Neural cell (in vitro differentiated cells): ENCODE results near the gene WDR4. TPM values are rescaled to one million over a fixed set of nuclear protein-coding genes. Genes with fewer than 3 reads are reported as not detected.

Source experiments
- H2AFZ ChIP-seq: fragments of 200-600, 300-800 bp; sonication (generic), shearing (Covaris generic); 2 replicates; pipeline ENCODE4 v1.6.0; 2014; ENCODE audit warnings: low read depth, mild to moderate bottlenecking, antibody characterized with exemption, low read length, moderate library complexity
- H3F3A ChIP-seq: fragments of 200-600 bp; shearing (Covaris generic); 2 replicates; pipeline ENCODE4 v1.6.1; 2016; ENCODE audit warnings: mild to moderate bottlenecking, moderate library complexity, mixed read lengths, antibody characterized with exemption, low read length; ENCODE audit not compliant: insufficient read depth, poor library complexity, severe bottlenecking
- H3K27ac ChIP-seq: fragments of 200-600, 300-800 bp; sonication (generic), shearing (Covaris generic); 2 replicates; pipeline ENCODE4 v1.5.1; 2014; ENCODE audit warnings: mild to moderate bottlenecking, low read length, moderate library complexity
- H3K27me3 ChIP-seq: fragments of 300-800, 200-600 bp; sonication (generic), shearing (Covaris generic); 2 replicates; pipeline ENCODE4 v1.6.0; 2014; ENCODE audit warnings: mild to moderate bottlenecking, low read depth, low read length, moderate library complexity; ENCODE audit not compliant: insufficient read depth
- H3K36me3 ChIP-seq: fragments of 300-800, 200-600 bp; sonication (generic), shearing (Covaris generic); 2 replicates; pipeline ENCODE4 v1.5.1; 2014; ENCODE audit warnings: mild to moderate bottlenecking, antibody characterized with exemption, low read length, moderate library complexity; ENCODE audit not compliant: insufficient read depth
- H3K4me2 ChIP-seq: fragments of 300-800, 200-600 bp; sonication (generic), shearing (Covaris generic); 2 replicates; pipeline ENCODE4 v1.6.0; 2014; ENCODE audit warnings: mild to moderate bottlenecking, low read length
- H3K4me3 ChIP-seq: fragments of 300-800, 200-600 bp; sonication (generic), shearing (Covaris generic); 2 replicates; pipeline ENCODE4 v1.5.1; 2014; ENCODE audit warnings: mild to moderate bottlenecking, low read length, moderate library complexity
- H3K79me2 ChIP-seq: fragments of 200-600 bp; shearing (Covaris generic); replicated peaks from 2 replicates; pipeline ENCODE4 v1.6.0; 2014; ENCODE audit warnings: mild to moderate bottlenecking, low read length, moderate library complexity; ENCODE audit not compliant: insufficient read depth
- H3K9ac ChIP-seq: fragments of 300-800, 200-600 bp; sonication (generic), shearing (Covaris generic); 2 replicates; pipeline ENCODE4 v1.6.1; 2016; ENCODE audit warnings: mild to moderate bottlenecking, low read length, mixed read lengths
- H3K9me2 ChIP-seq: fragments of 200-600 bp; shearing (Covaris generic); 2 replicates; pipeline ENCODE4 v1.6.1; 2016; ENCODE audit warnings: mild to moderate bottlenecking, low read length, mixed read lengths; ENCODE audit not compliant: insufficient read depth
- H3K9me3 ChIP-seq: fragments of 200-600, 300-800 bp; sonication (generic), shearing (Covaris generic); 2 replicates; pipeline ENCODE4 v1.6.1; 2016; ENCODE audit warnings: mild to moderate bottlenecking, mixed run types, low read length, moderate library complexity, mixed read lengths
- H4K20me1 ChIP-seq: fragments of 200-600 bp; shearing (Covaris generic); 2 replicates; pipeline ENCODE4 v1.6.1; 2016; ENCODE audit warnings: mild to moderate bottlenecking, mixed run types; ENCODE audit not compliant: insufficient read depth
- EP300 ChIP-seq: fragments of 450-650 bp; conservative IDR thresholded peaks from 2 replicates; pipeline ENCODE4 v1.6.1; 2014; ENCODE audit warnings: antibody characterized with exemption, mild to moderate bottlenecking, moderate library complexity; ENCODE audit not compliant: poor library complexity, severe bottlenecking
- EZH2 ChIP-seq: fragments of 200-600, 300-800 bp; shearing (Covaris generic), sonication (generic); IDR thresholded peaks from 2 replicates; pipeline ENCODE4 v1.6.1; 2014; ENCODE audit warnings: antibody characterized with exemption, low read length, borderline replicate concordance, mild to moderate bottlenecking; ENCODE audit not compliant: insufficient read depth, poor library complexity, severe bottlenecking
- MXI1 ChIP-seq: fragments of 450-650 bp; conservative IDR thresholded peaks from 2 replicates; pipeline ENCODE4 v1.6.1; 2014; ENCODE audit warnings: antibody characterized with exemption, mild to moderate bottlenecking; ENCODE audit not compliant: poor library complexity, severe bottlenecking
- POLR2AphosphoS5 ChIP-seq: IDR thresholded peaks from 2 replicates; pipeline ENCODE4 v1.6.1; 2012
- RAD21 ChIP-seq: fragments of 450-650 bp; conservative IDR thresholded peaks from 2 replicates; pipeline ENCODE4 v1.6.1; 2014; ENCODE audit warnings: antibody characterized with exemption, mild to moderate bottlenecking, moderate library complexity
- REST ChIP-seq: IDR thresholded peaks from 2 replicates; pipeline ENCODE4 v1.6.1; 2012; ENCODE audit warnings: borderline replicate concordance
- SMC3 ChIP-seq: fragments of 450-650 bp; conservative IDR thresholded peaks from 2 replicates; pipeline ENCODE4 v1.6.1; 2014; ENCODE audit warnings: antibody characterized with exemption, mild to moderate bottlenecking, moderate library complexity; ENCODE audit not compliant: poor library complexity
- TAF1 ChIP-seq: IDR thresholded peaks from 2 replicates; pipeline ENCODE4 v1.6.1; 2012; ENCODE audit warnings: low read depth
- polyA plus RNA-seq: library from polyadenylated mRNA; depleted of rRNA; stranded (reverse); fragments of >200 nt; gene quantifications from 2 replicates; pipeline ENCODE4 v1.2.3, GENCODE V29; 2014
- TF ChIP-seq, protein P1 (sequence below): fragments of 450-650 bp; IDR thresholded peaks from 2 replicates; pipeline ENCODE4 v1.5.1; 2014; ENCODE audit warnings: antibody characterized with exemption, mild to moderate bottlenecking, moderate library complexity; ENCODE audit not compliant: poor library complexity, severe bottlenecking

WDR4 gene
- polyA plus RNA-seq, 1 donor from 2014 or later, result 9.2 TPM

DNA sequence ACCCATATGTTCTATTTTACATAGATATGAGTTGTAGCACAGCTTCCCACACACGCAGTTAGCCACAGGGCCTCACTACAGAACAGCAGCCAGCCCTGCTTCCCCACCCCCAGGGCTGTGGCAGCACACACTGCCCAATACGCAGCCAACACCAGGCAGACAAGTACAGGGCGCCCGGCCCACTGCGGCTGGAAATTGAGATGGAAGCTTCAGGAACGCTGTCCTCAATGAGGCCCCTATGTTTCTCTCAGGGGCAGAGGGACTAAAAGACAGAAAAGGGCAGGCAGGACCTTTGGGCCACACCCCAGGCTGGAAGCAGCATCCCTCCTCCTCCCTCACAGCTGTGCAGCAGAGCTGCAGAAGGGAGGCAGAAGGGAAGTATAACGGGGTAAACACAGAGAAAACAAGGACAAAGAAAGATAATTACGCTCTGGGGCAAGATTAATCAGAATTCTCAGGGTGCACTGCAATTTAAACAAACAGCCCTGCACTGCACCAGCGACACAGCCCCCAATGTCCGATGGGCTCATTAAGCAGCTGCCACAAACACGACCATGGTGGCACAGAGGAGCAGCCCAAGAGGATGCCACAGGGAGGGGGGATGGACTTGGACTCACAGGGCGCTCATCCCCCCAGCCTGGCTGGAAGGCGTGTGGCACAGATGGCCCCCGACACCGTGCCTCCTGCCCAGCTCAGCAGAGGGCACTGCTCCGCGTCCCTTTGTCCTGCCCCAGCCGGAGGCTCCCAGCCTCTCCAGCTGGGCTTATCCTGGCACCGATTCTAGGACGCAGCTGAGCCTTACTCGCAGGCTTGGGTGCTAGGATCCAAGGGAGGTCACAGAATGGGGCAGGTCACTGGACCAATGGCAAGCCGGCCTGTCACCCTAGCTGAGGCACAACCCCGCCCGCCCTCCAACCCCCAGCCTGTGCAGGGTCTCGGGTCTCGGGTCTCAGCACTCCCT, 14.2 kb downstream of the WDR4 start:
- no peak overlapping the region for H3K27ac ChIP-seq
- no peak overlapping the region for H3K4me2 ChIP-seq
- H3K9ac ChIP-seq, result no peak overlapping the region
- no peaks in the 10 kb centered on the region for H4K20me1 ChIP-seq
- no peak overlapping the region for H2AFZ ChIP-seq
- no peak overlapping the region for H3K4me3 ChIP-seq
- no peak for TF ChIP-seq RAD21
- no peak for TF ChIP-seq SMC3
- TF ChIP-seq, protein P1, sequence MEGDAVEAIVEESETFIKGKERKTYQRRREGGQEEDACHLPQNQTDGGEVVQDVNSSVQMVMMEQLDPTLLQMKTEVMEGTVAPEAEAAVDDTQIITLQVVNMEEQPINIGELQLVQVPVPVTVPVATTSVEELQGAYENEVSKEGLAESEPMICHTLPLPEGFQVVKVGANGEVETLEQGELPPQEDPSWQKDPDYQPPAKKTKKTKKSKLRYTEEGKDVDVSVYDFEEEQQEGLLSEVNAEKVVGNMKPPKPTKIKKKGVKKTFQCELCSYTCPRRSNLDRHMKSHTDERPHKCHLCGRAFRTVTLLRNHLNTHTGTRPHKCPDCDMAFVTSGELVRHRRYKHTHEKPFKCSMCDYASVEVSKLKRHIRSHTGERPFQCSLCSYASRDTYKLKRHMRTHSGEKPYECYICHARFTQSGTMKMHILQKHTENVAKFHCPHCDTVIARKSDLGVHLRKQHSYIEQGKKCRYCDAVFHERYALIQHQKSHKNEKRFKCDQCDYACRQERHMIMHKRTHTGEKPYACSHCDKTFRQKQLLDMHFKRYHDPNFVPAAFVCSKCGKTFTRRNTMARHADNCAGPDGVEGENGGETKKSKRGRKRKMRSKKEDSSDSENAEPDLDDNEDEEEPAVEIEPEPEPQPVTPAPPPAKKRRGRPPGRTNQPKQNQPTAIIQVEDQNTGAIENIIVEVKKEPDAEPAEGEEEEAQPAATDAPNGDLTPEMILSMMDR, result no peak
- TF ChIP-seq POLR2AphosphoS5, result no peak
- no peak for TF ChIP-seq EZH2
- TF ChIP-seq TAF1, result no peak
- no peak for TF ChIP-seq REST
- TF ChIP-seq MXI1, result no peak
- no peak for TF ChIP-seq EP300
- H3K36me3 ChIP-seq, result peaks cover 5% of the 10 kb centered on the region
- H3K9me2 ChIP-seq, result no peaks in the 10 kb centered on the region
- H3F3A ChIP-seq, result no peaks in the 10 kb centered on the region
- H3K79me2 ChIP-seq, result no peaks in the 10 kb centered on the region
- H3K27me3 ChIP-seq, result no peaks in the 10 kb centered on the region
- H3K9me3 ChIP-seq, result no peaks in the 10 kb centered on the region

DNA sequence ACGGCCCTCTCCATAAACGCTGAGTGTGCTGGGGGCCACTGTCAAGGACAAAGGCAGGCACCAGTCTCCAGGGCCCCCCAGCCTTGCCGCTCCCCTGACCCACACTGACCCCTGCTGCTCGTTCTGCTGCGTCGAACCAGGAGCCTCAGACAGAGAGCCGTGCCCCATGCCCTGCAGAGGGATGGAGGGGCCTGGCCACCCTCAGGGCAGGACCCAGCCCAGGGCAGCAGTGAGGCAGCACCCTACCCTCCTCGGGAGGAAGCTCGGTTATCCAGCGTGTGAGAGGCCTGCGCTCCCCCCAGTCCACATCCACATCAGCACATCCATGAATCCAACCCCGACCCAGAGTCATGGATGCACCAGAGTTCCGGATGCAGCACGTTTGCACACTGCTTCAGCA, 15.1 kb downstream of the WDR4 start:
- H3F3A ChIP-seq, result no peaks in the 10 kb centered on the region
- H2AFZ ChIP-seq, result no peak overlapping the region
- H3K27ac ChIP-seq, result no peak overlapping the region
- no peak overlapping the region for H3K4me2 ChIP-seq
- H3K9me3 ChIP-seq, result no peaks in the 10 kb centered on the region
- H3K79me2 ChIP-seq, result no peaks in the 10 kb centered on the region
- no peaks in the 10 kb centered on the region for H3K27me3 ChIP-seq
- H3K4me3 ChIP-seq, result no peak overlapping the region
- TF ChIP-seq TAF1 (no peak), MXI1 (no peak), REST (no peak), EP300 (no peak), POLR2AphosphoS5 (no peak), RAD21 (no peak), EZH2 (no peak), SMC3 (no peak)
- TF ChIP-seq, protein P1, result no peak
- H3K9me2 ChIP-seq, result no peaks in the 10 kb centered on the region
- H3K9ac ChIP-seq, result no peak overlapping the region
- H4K20me1 ChIP-seq, result no peaks in the 10 kb centered on the region
- H3K36me3 ChIP-seq, result peaks cover 5% of the 10 kb centered on the region
